ENCODE measurements around the gene NFYC. TPM values are rescaled to one million over a fixed set of nuclear protein-coding genes. Genes with fewer than 3 reads are reported as not detected.

The NFYC gene
- total and polyA plus RNA-seq, 11 donors = 45.2 to 82.8 (median 66.1) TPM

DNA sequence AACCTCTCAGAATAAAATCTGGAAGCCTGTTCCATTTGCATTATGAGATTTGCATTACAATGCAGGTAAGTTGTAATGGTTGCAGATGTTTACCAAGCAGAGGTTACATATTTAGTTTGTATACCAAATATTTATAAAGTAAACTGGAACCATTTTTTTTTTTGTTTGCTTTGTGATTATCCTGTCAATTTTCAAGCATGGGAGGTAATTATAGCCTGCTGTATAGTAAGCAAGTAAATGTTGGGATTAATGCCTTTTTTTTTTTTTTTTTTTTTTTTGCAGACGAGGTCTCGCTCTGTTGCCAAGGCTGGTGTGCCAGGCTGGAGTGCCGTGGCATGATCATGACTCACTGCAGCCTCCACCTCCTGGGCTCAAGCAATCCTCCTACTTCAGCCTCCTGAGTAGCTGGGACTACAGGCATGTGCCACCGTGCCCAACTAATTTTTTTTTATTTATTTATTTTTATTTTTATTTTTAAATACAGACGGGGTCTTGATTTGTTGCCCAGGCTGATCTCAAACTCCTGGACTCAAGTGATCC lies 21.0 kb downstream of the NFYC start:
- Histone ChIP-seq H3K27me3 (no peaks in the 10 kb centered on the region), H3K27ac (peak overlapping the region in 11 of 12 donors; percentile 75 to 91 (median 87)), H3K4me1 (peaks cover 8 to 90% (median 60%) of the 10 kb centered on the region in 12 donors), H3K36me3 (peaks cover 0 to 18% (median 0%) of the 10 kb centered on the region in 9 donors), H3K9me3 (no peaks in the 10 kb centered on the region), H3K4me3 (peak overlapping the region in 8 of 12 donors; percentile 59 to 73 (median 63))
- TF ChIP-seq, protein P1, sequence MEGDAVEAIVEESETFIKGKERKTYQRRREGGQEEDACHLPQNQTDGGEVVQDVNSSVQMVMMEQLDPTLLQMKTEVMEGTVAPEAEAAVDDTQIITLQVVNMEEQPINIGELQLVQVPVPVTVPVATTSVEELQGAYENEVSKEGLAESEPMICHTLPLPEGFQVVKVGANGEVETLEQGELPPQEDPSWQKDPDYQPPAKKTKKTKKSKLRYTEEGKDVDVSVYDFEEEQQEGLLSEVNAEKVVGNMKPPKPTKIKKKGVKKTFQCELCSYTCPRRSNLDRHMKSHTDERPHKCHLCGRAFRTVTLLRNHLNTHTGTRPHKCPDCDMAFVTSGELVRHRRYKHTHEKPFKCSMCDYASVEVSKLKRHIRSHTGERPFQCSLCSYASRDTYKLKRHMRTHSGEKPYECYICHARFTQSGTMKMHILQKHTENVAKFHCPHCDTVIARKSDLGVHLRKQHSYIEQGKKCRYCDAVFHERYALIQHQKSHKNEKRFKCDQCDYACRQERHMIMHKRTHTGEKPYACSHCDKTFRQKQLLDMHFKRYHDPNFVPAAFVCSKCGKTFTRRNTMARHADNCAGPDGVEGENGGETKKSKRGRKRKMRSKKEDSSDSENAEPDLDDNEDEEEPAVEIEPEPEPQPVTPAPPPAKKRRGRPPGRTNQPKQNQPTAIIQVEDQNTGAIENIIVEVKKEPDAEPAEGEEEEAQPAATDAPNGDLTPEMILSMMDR (IDR thresholded peaks at IDR 0.05) = no peak
- TF ChIP-seq POLR2A (IDR thresholded peaks at IDR 0.05) = no peak
- WGBS, 4 donors = 47 to 54% (median 54%) methylated on average over 5 of the region's 5 CpGs
- no peak for DNase-seq
- intact Hi-C loops (cut with DNase I) = loop anchor here in 1 of 10 donors (5.0 kb wide), 1 partner anchor 90 kb away; no protein-coding TSS in a partner anchor
- ATAC-seq = no peak

DNA sequence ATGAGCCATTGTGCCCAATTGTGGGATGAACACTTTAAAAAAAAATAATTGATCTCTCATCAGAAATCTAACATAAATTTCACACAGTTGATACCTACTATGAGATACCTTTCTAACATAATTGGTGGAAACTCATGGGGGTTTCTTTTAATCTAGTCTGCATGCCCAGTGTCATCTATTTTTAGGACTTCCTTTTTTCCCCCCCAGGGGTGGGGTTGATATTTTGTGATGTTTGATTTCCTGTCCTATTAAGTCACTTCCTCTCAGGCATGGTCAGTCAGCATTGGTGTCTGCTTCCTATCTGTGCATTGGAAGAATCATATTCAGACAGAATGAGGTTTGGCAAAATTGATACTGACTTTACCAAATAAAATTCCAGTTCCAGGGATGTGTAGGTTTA lies 21.5 kb downstream of the NFYC start:
- peak in 2 of 5 donors; percentile 33 to 47 for DNase-seq
- ATAC-seq = peak in 2 of 4 donors; percentile 4 to 45

DNA sequence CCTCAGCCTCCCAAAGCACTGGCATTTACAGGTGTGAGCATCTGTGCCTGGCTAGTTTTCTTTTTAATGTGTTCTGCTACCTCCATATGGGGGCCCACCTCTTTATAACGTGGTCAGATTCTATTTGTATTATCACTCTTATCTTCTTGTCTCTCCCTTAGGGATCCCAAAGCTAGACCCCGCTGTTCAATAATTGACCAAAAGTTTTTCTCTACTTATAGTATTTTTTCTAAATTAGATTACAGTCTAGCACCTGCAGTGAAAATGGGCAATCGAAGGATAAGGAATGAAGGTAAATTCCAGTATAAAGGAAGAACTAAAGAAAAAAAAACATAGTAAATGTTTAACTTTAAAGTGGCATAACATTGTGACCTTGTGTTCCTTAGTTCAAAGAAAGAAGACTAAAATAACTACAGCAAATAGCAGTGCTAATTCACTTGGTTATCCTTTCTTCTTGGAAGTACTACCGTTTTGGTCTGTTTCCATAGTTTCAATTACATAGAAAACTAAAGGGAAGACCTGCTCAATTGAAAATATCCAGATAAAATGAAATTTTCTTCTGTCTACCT lies 24.1 kb downstream of the NFYC start:
- 55 to 62% (median 59%) methylated on average over 4 of the region's 4 CpGs for WGBS, 4 donors
- H3K27ac ChIP-seq = peak overlapping the region in 2 of 12 donors; percentile 3 to 20
- H3K4me3 ChIP-seq = no peak overlapping the region
- ATAC-seq (no peak), DNase-seq (no peak)
- no peaks in the 10 kb centered on the region for H3K9me3 ChIP-seq
- TF ChIP-seq POLR2A (IDR thresholded peaks at IDR 0.05) = no peak
- TF ChIP-seq, protein P1 (IDR thresholded peaks at IDR 0.05) = no peak
- no peaks in the 10 kb centered on the region for H3K27me3 ChIP-seq
- peaks cover 0 to 18% (median 0%) of the 10 kb centered on the region in 9 donors for H3K36me3 ChIP-seq
- peaks cover 8 to 96% (median 62%) of the 10 kb centered on the region in 12 donors for H3K4me1 ChIP-seq
- intact Hi-C loops (cut with DNase I) = no loop called here

More for the DNA sequence above, 21.5 kb downstream of the NFYC start:
- Histone ChIP-seq H3K4me1 (peaks cover 8 to 91% (median 65%) of the 10 kb centered on the region in 12 donors), H3K4me3 (peak overlapping the region in 6 of 12 donors; percentile 6 to 73 (median 62)), H3K27me3 (no peaks in the 10 kb centered on the region), H3K27ac (peak overlapping the region in 11 of 12 donors; percentile 75 to 91 (median 87)), H3K9me3 (no peaks in the 10 kb centered on the region), H3K36me3 (peaks cover 0 to 18% (median 0%) of the 10 kb centered on the region in 9 donors)
- intact Hi-C loops (cut with DNase I) = loop anchor here in 1 of 10 donors (5.0 kb wide), 1 partner anchor 89 kb away; no protein-coding TSS in a partner anchor
- TF ChIP-seq, protein P1 (IDR thresholded peaks at IDR 0.05) = no peak
- no peak for TF ChIP-seq POLR2A (IDR thresholded peaks at IDR 0.05)

DNA sequence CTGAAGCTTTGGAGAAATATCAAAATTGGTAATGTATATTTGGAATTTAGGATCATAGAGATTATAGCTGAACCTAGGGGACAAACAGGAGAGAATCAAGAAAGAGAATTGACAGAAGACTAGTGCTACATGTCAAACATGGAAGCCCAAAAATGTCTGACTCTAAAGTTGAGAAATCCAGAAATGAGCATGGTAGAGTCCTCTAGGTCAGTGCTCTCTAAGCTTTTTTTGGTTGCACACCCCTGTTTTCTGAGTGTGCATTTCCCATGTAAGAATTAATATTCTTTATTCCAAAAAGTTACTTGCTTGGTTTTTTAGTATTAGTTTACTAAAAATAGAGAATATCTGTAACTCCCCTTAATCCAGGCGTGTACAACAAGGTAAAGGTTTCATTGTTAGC lies 25.6 kb downstream of the NFYC start:
- Histone ChIP-seq H3K9me3 (no peaks in the 10 kb centered on the region), H3K4me3 (no peak overlapping the region), H3K4me1 (peaks cover 8 to 94% (median 55%) of the 10 kb centered on the region in 12 donors), H3K27me3 (no peaks in the 10 kb centered on the region), H3K36me3 (peaks cover 0 to 18% (median 4%) of the 10 kb centered on the region in 9 donors), H3K27ac (no peak overlapping the region)
- intact Hi-C loops (cut with DNase I) = no loop called here
- ATAC-seq = no peak
- no peak for TF ChIP-seq POLR2A (IDR thresholded peaks at IDR 0.05)
- TF ChIP-seq, protein P1 (IDR thresholded peaks at IDR 0.05) = no peak
- no peak for DNase-seq
- 40 to 79% (median 69%) methylated on average over 1 of the region's 1 CpG for WGBS, 4 donors

All from heart left ventricle (tissue), 16 donors.